Measurements from ENCODE around the gene ARHGAP25.

ARHGAP25 gene

GRCh38 chr2:68764806-68765311 is 30.2 kb downstream of the ARHGAP25 start:
- no peak for DNase-seq (ENCODE audit: low read depth in 4 of 4, low spot score in 1 of 4)

- no peak for DNase-seq (ENCODE audit: low read depth in 4 of 4, low spot score in 1 of 4)
Observed at GRCh38 chr2:68765739-68766375, 31.2 kb downstream of the ARHGAP25 start.

- DNase-seq (ENCODE audit: low read depth in 4 of 4, low spot score in 1 of 4): peak in 1 of 4 experiments; percentile 40
Observed at GRCh38 chr2:68766376-68766845, 31.8 kb downstream of the ARHGAP25 start.

DNA sequence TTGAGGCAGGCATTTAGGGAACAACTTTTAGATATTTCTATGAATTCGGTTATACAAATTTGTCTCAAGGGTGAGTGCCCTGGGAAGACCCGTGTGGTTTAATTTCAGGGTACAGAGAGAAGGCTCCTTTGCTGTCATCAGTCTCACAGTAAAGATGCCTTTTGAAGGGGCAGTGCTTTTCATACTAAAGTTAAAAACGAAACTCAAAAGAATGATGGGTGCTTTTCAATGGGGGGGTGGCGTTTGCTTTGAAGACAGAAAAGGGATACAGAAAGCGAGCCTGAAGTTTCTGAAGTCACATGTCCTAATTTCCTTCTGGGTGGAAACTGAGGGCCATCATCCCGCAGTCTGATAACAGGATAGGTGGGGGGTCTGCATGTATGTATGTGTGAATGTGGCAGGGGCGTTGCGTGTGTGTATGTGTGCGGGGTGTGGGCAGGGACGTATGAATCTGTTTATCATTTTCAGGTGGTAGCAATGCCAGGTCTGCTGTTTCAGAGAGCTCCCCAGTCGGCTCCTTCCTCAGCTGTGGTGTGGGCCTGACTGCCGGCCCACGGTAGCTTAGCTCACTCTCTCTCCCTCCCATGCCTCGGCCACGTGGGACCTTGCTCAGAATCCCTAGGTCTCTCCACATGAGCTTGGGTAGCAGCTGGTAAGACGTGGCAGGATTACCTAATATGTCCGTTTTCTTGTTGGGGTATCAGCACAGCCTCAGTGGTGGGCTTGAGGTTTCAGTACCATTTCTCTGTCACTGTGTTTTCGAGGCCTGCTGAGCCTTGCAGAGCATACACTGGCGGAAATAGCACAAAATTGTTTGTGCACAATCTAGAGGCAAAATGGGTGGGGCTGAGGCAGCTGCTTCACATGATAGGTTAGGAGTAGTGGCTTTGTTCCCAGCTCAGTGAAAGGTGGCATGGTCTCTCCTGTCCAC is 32.7 kb downstream of the ARHGAP25 start:
- DNase-seq (ENCODE audit: low read depth in 4 of 4, low spot score in 1 of 4): no peak

- DNase-seq (ENCODE audit: low read depth in 4 of 4, low spot score in 1 of 4): no peak
Observed at GRCh38 chr2:68767996-68768395, 33.4 kb downstream of the ARHGAP25 start.

DNA sequence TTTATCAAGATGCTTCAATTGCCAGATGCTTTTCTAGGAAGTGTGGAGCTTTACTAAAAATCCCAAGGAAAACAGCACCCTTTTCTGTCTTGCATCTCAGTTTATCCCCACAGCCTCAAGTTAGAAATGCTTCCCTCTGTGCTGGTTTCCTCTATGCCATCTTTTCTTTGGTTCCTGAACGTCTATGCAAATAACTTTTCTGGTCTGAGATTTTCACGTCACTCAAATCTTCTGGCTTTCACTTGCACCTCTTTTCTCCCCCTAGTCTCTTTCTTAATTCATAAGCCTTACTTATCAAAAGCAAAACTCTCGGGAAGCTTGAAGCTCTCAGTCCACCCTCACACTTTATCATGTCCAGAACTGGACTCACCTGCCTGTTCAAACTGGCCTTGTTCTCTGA is 33.9 kb downstream of the ARHGAP25 start:
- DNase-seq (ENCODE audit: low read depth in 4 of 4, low spot score in 1 of 4): no peak

GRCh38 chr2:68768951-68769350 is 34.3 kb downstream of the ARHGAP25 start:
- no peak for DNase-seq (ENCODE audit: low read depth in 4 of 4, low spot score in 1 of 4)

DNA sequence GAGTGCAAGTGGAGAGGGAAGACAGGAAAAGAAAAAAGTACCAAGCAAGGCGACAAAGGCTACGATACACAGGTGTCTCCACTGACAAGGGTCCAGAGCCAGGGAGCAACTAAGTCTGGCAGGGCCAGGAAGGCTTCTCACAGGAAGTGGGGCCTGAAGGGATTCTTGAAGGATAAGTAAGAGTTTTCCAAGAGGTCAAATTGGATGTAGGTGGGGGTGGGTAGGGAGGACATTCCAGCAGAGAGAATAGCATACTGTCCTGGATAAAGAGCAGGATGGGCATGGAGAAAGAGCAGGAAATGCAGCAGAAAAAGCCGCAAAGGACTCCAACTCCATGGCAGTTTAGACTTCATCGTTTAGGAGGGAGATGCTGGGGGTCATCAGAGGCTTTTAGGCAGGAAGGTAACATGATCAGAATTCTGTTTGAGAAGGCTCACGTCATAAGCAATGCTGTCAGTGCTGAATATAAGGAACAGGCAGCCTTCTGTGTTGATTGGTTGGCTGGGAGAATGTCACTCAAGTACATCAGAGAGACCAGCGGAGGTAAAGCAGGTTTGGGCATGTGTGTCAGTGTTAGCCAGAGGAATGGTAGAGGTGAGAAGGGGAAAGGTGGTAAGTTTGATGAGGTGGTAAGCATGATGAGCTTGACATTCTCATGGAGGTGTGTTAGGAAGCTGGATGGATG is 35.1 kb downstream of the ARHGAP25 start:
- DNase-seq (ENCODE audit: low read depth in 4 of 4, low spot score in 1 of 4): no peak

- DNase-seq (ENCODE audit: low read depth in 4 of 4, low spot score in 1 of 4): no peak
Observed at GRCh38 chr2:68770271-68771111, 35.9 kb downstream of the ARHGAP25 start.

GRCh38 chr2:68771211-68771751 is 36.7 kb downstream of the ARHGAP25 start:
- DNase-seq (ENCODE audit: low read depth in 4 of 4, low spot score in 1 of 4): no peak

DNA sequence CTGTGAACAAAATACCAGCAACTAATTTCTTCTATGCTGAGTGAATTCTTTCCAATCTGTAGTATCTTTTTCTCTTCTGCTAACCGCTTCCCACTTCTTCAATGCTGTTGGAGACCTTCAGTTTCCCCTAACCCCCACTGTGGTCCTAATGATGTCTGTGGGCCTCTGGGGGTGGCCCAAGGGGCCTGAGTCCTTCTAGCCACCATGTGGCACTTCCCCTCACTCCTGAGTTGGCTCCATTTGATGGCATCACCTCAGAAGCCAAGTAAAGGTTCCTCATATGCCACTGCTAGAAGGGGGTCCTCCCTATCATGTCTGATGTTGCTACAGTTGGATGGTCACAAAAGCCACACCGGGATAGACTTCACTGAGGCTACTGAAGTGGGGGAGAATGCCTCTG is 37.5 kb downstream of the ARHGAP25 start:
- no peak for DNase-seq (ENCODE audit: low read depth in 4 of 4, low spot score in 1 of 4)

- peak in 1 of 4 experiments; percentile 37 for DNase-seq (ENCODE audit: low read depth in 4 of 4, low spot score in 1 of 4)
Observed at GRCh38 chr2:68774569-68775271, 40.1 kb downstream of the ARHGAP25 start.

- no peak for DNase-seq (ENCODE audit: low read depth in 4 of 4, low spot score in 1 of 4)
Observed at GRCh38 chr2:68775272-68775842, 40.7 kb downstream of the ARHGAP25 start.

GRCh38 chr2:68776124-68776523 is 41.5 kb downstream of the ARHGAP25 start:
- DNase-seq (ENCODE audit: low read depth in 4 of 4, low spot score in 1 of 4): no peak

- DNase-seq (ENCODE audit: low read depth in 4 of 4, low spot score in 1 of 4): no peak
Observed at GRCh38 chr2:68779595-68779994, 45.0 kb downstream of the ARHGAP25 start.

DNA sequence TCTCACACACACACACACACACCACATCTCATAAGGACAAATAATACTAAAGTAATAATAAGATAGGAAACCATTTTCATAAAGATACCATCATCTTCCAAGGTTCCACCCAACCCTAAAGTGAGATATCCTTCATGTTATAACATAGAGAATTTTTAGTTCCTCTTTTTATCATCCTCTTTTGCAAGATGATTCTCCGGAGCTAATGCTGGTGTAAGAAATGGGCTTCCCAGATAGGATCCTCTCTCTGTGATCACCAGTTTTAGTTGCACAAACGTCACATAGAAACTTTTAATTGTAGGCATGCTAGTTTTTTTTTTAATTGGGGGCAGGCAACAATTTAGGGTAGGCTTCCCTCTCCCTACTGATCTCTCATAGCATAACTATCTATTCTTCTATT is 49.6 kb downstream of the ARHGAP25 start:
- DNase-seq (ENCODE audit: low read depth in 4 of 4, low spot score in 1 of 4): no peak

GRCh38 chr2:68784915-68785314 is 50.3 kb downstream of the ARHGAP25 start:
- no peak for DNase-seq (ENCODE audit: low read depth in 4 of 4, low spot score in 1 of 4)

DNA sequence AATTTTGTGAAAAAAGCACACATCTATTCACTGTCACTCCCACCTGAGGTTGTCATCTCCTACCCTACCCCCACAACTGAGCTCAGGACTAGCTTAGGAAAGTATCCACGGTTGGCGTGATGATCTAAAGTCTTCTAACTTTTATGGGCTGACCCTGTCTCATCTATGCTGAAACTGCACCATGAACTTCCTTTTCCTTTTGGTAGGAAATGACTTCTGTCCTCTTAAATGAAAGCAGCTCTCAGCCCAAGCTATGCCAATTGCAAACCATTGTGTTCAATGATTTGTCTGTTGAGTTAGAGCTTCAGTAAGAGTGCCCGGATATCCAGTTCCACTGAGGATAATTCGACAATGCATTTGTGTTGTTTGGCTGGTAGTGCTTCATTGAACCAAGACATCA is 52.7 kb downstream of the ARHGAP25 start:
- DNase-seq (ENCODE audit: low read depth in 4 of 4, low spot score in 1 of 4): no peak

- DNase-seq (ENCODE audit: low read depth in 4 of 4, low spot score in 1 of 4): peak in 1 of 4 experiments; percentile 38
Observed at GRCh38 chr2:68789603-68790002, 55.0 kb downstream of the ARHGAP25 start.

Data from stimulated activated CD4-positive, alpha-beta T cell treated with anti-CD3 and anti-CD28 coated beads, Interleukin-1b, Interleukin-23, amount 100 ng/mL, for 24 hours (primary cell).